Spleen (tissue), 7 donors: Measurements from ENCODE around the gene BEST1.

Experiments used
- CTCF ChIP-seq, 11 experiments: fragments of 200-600 bp in 7 of 11; fragments of 450-650 bp in 4 of 11; sonication (generic) in 4 of 11; IDR thresholded peaks in 8 of 11; conservative IDR thresholded peaks in 3 of 11; 1 replicate in 7 of 11; 2 replicates in 4 of 11; pipeline versions ENCODE4 v1.4.0 to v1.8.0; 2016 to 2021; ENCODE audit warnings: antibody characterized with exemption in 11 of 11, inconsistent platforms in 4 of 11, mild to moderate bottlenecking in 1 of 11
- POLR2A ChIP-seq, 3 donors: fragments of 450-650 bp; IDR thresholded peaks; one replicate each; pipeline ENCODE4 v1.5.1; 2017; ENCODE audit warnings: antibody characterized with exemption in 3 of 3, mild to moderate bottlenecking in 1 of 3
- donor health status: DM: no; HTN: no; CAD: no; lungs with moderate emphysema.
- donor health status: DM: no; HTN: no; CAD: no.
- donor health status: DM: no; HTN: no; CAD: no.

- TF ChIP-seq CTCF (IDR thresholded peaks at IDR 0.05 in 8 of 11, conservative IDR thresholded peaks at IDR 0.05 in 3 of 11) (no peak), POLR2A (IDR thresholded peaks at IDR 0.05) (no peak)
Measured at GRCh38 chr11:62000539-62001446, 50.6 kb downstream of the BEST1 start.
